Colonic mucosa (tissue), 4 donors: ENCODE measurements around the gene PPM1N. TPM values are rescaled to one million over a fixed set of nuclear protein-coding genes. Genes with fewer than 3 reads are reported as not detected.

Experiments used
- DNase-seq: peaks from one replicate; pipeline ENCODE4 v3.0.0-alpha.2; 2020
- H3K27ac ChIP-seq: fragments of 200-600 bp; one replicate; pipeline ENCODE4 v1.8.0; 2021
- H3K27me3 ChIP-seq: fragments of 200-600 bp; one replicate; pipeline ENCODE4 v1.8.0; 2021
- H3K36me3 ChIP-seq: fragments of 200-600 bp; one replicate; pipeline ENCODE4 v1.8.0; 2021
- H3K4me1 ChIP-seq: fragments of 200-600 bp; one replicate; pipeline ENCODE4 v1.8.0; 2021; ENCODE audit warnings: mild to moderate bottlenecking
- H3K4me3 ChIP-seq: fragments of 200-600 bp; one replicate; pipeline ENCODE4 v1.8.0; 2021
- H3K9ac ChIP-seq, 2 donors: one replicate each; pipeline ENCODE4 v1.7.0; 2013; ENCODE audit warnings: control low read depth in 2 of 2, low read depth in 2 of 2, low read length in 2 of 2
- H3K9me3 ChIP-seq: fragments of 200-600 bp; one replicate; pipeline ENCODE4 v1.8.0; 2021
- intact Hi-C: fragments of 100-400 bp; cut with DNase I; formaldehyde crosslinking; loops from one replicate; pipeline ENCODE4 v1.14.1; 2022
- total RNA-seq, 2 donors: library from RNA; stranded (reverse); fragmentation: NEBNext Ultra II Directional in 1 of 2; extraction: Animal tissue kit (Norgen Biotek cat#: 25700) in 1 of 2; gene quantifications; one replicate each; pipeline ENCODE4 v1.2.1, GENCODE V29; 2021
- TF ChIP-seq, protein P1 (sequence below): fragments of 200-600 bp; IDR thresholded peaks from one replicate; pipeline ENCODE4 v1.8.0; 2022; ENCODE audit warnings: antibody characterized with exemption, mild to moderate bottlenecking
- donor health status: healthy.
- donor health status: DM: no; HTN: no; CAD: no.
- donor health status: DM: no; HTN: no; CAD: no.

PPM1N gene
- total RNA-seq, 2 donors from 2014 or later, result 0.67 to 1.7 TPM

DNA sequence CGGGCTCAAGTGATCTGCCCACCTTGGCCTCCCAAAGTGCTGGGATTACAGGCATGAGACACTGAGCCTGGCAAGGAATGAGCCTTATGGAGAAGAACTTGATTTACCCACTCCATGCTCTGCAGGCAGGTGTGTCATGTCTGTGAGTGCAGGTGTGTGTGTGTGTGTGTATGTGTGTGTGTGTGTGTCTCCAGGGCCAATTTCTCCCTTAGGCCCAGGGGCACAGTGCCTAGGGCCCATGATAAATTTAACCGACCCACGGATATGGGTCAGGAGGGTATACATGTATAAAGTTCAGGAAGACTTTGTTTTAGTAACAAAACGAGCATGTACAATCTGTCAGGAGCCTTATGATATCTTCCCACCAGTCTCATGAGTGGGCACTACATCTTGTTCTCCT is 35.0 kb upstream of the PPM1N start:
- DNase-seq, result no peak
- Histone ChIP-seq H3K9ac (no peak overlapping the region), H3K4me3 (no peak overlapping the region), H3K27ac (no peak overlapping the region), H3K4me1 (peaks cover 6% of the 10 kb centered on the region), H3K9me3 (no peaks in the 10 kb centered on the region), H3K27me3 (no peaks in the 10 kb centered on the region), H3K36me3 (no peaks in the 10 kb centered on the region)
- intact Hi-C loops, result no loop called here
- TF ChIP-seq, protein P1, sequence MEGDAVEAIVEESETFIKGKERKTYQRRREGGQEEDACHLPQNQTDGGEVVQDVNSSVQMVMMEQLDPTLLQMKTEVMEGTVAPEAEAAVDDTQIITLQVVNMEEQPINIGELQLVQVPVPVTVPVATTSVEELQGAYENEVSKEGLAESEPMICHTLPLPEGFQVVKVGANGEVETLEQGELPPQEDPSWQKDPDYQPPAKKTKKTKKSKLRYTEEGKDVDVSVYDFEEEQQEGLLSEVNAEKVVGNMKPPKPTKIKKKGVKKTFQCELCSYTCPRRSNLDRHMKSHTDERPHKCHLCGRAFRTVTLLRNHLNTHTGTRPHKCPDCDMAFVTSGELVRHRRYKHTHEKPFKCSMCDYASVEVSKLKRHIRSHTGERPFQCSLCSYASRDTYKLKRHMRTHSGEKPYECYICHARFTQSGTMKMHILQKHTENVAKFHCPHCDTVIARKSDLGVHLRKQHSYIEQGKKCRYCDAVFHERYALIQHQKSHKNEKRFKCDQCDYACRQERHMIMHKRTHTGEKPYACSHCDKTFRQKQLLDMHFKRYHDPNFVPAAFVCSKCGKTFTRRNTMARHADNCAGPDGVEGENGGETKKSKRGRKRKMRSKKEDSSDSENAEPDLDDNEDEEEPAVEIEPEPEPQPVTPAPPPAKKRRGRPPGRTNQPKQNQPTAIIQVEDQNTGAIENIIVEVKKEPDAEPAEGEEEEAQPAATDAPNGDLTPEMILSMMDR, result no peak

DNA sequence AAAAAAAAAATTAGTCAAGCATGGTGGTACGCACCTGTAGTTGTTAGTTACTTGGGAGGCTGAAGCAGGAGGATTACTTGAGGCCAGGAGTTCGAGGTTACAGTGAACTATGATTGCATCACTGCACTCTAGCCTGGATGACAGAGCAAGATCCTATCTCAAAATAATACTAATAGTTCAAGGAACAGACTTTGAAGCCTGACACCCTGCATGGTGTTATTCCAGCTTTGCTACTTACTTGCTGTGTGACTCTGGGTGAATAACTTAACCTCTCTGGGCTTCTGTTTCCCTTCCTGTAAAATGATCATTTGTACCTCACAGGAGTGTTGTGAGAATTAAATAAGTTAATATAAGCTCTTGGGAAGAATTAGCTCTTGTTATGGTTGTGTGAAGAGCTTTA is 34.0 kb upstream of the PPM1N start:
- Histone ChIP-seq H3K9ac (no peak overlapping the region), H3K4me1 (peaks cover 6% of the 10 kb centered on the region), H3K27ac (no peak overlapping the region), H3K9me3 (no peaks in the 10 kb centered on the region), H3K36me3 (no peaks in the 10 kb centered on the region), H3K4me3 (no peak overlapping the region), H3K27me3 (no peaks in the 10 kb centered on the region)
- TF ChIP-seq, protein P1, result no peak
- intact Hi-C loops, result no loop called here
- DNase-seq, result no peak

DNA sequence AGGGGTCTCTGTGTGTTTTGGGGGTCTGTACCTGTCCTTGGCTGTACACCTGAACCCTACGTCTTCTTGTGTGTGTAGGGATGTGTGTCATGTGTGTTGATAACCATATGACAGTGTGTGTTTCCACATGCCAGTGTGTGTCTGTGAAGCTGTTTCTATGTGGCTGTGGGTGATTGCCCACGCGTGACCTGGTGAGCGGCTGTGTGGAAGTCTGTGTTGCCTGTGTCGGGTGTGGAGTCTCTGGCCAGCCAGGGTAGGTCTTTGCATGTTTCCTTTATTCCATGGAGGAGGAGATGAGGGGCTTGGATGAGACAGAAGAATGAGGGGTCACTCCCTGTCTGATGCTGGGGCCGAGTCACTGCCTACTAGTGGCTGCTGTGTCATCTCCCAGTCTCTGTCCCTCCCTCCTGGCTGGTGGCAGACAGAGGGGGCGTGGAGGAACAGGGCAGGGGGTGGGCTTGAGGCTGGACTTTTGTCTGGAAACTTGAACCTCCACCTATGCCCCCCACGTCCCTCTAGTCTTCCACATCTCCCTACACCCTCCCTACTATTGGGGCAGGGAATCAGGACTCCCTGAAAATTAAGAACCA is 33.3 kb upstream of the PPM1N start:
- no peak overlapping the region for H3K9ac ChIP-seq
- H3K27me3 ChIP-seq, result no peaks in the 10 kb centered on the region
- no peaks in the 10 kb centered on the region for H3K36me3 ChIP-seq
- no peak overlapping the region for H3K27ac ChIP-seq
- H3K4me1 ChIP-seq, result peaks cover 8% of the 10 kb centered on the region
- intact Hi-C loops, result no loop called here
- TF ChIP-seq, protein P1, result no peak
- no peak for DNase-seq
- H3K9me3 ChIP-seq, result no peaks in the 10 kb centered on the region
- H3K4me3 ChIP-seq, result no peak overlapping the region

DNA sequence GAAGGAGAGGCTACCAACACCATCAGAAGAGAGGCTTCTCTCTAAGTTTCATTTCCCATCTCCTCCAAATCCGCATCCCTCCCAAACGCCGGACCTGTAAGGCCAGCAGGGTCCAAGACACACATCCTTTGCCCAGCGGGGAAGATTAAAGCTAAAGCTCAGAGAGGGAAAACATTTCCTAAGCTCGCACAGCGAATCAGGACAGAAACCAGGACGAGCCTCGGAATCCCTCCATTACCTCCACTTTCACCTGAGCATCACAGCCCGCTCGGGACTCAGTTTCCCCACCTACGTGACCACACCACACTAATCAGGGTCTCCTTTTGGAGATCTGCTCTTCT is 31.2 kb upstream of the PPM1N start:
- intact Hi-C loops, result no loop called here
- H3K9me3 ChIP-seq, result no peaks in the 10 kb centered on the region
- no peaks in the 10 kb centered on the region for H3K36me3 ChIP-seq
- TF ChIP-seq, protein P1, result no peak
- H3K4me3 ChIP-seq, result peak overlapping the region; percentile 51
- no peak for DNase-seq
- H3K9ac ChIP-seq, result peak overlapping the region; percentile 71 to 96
- peaks cover 12% of the 10 kb centered on the region for H3K4me1 ChIP-seq
- H3K27ac ChIP-seq, result peak overlapping the region; percentile 78
- H3K27me3 ChIP-seq, result no peaks in the 10 kb centered on the region

DNA sequence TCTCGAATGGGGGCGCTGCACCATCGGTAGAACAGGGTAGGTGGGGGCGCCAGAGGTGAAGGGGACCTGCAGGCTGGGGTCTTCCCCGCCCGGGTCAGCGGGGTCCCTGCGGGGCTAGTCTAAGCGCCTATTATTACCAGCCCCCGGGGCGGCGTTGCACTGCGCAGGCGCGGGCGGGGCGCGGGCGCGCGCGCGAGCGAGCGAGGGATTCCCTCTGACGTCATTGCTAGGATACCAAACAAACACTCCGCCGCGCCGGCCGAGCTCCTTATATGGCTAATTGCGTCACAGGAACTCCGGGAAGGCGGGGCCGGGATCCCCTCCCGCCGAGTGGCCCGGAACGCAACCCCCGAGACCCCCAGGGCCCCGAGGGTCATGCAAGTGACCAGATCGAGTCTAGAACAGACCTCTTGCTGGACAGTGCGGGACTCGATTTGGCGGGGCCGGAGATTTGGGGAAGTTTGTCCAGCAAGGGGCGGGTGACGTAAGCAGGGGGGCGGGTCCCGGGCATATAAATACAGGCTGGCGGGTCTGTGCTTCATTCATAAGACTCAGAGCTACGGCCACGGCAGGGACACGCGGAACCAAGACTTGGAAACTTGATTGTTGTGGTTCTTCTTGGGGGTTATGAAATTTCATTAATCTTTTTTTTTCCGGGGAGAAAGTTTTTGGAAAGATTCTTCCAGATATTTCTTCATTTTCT is 30.6 kb upstream of the PPM1N start, which contains the start of gene FOSB:
TSS of gene FOSB (plus strand) at position 541 of the 703 bp plus-strand sequence. CDS start 591 bp downstream, outside the sequence.
- no peaks in the 10 kb centered on the region for H3K27me3 ChIP-seq
- TF ChIP-seq, protein P1, result no peak
- intact Hi-C loops, result no loop called here

More for the DNA sequence above, 30.6 kb upstream of the PPM1N start, which contains the start of gene FOSB:
- peak within 1 kb of the TSS; percentile 51 for H3K4me3 ChIP-seq
- H3K4me1 ChIP-seq, result peaks cover 12% of the 10 kb centered on the region
- H3K36me3 ChIP-seq, result no peaks in the 10 kb centered on the region
- H3K9me3 ChIP-seq, result no peaks in the 10 kb centered on the region
- H3K9ac ChIP-seq, result peak within 1 kb of the TSS; percentile 85 to 96
- DNase-seq, result peak; percentile 95
- peak within 1 kb of the TSS; percentile 78 for H3K27ac ChIP-seq
